Brain microvascular endothelial cell (primary cell): ENCODE results near the gene PPP2R3B.
"Not testable (repeated sequence)": the region's sequence is repeated elsewhere in the genome, so short reads cannot be mapped to it uniquely, and the experiment has no call there.

Source experiments
- DNase-seq: peaks from one replicate; pipeline ENCODE4 v3.0.0-alpha.2; 2020
- H3K27ac ChIP-seq: fragments of 250-450 bp; sonication (Bioruptor Pico); 2 replicates; pipeline ENCODE4 v1.5.1; 2020; ENCODE audit warnings: mild to moderate bottlenecking, moderate library complexity
- H3K27me3 ChIP-seq: fragments of 250-450 bp; sonication (Bioruptor Pico); replicated peaks from 2 replicates; pipeline ENCODE4 v1.5.1; 2020; ENCODE audit warnings: mild to moderate bottlenecking
- H3K36me3 ChIP-seq: fragments of 250-450 bp; sonication (Bioruptor Pico); replicated peaks from 2 replicates; pipeline ENCODE4 v1.5.1; 2020; ENCODE audit warnings: mild to moderate bottlenecking
- H3K4me3 ChIP-seq: 2 replicates; pipeline ENCODE4 v1.5.1; 2011; ENCODE audit warnings: low read depth, mild to moderate bottlenecking, control low read depth, low read length, moderate library complexity
- CTCF ChIP-seq: IDR thresholded peaks from 2 replicates; pipeline ENCODE4 v1.5.1; 2011; ENCODE audit warnings: low read depth, mild to moderate bottlenecking, moderate library complexity, low read length, control low read depth, inconsistent platforms; ENCODE audit errors: missing control alignments
- in situ Hi-C: cut with HindIII; loops from 2 replicates; pipeline ENCODE4 v1.10.0; 2017; ENCODE audit warnings: low sequenced_read_pairs, low pct_ligation_motif_present

The PPP2R3B gene

DNA sequence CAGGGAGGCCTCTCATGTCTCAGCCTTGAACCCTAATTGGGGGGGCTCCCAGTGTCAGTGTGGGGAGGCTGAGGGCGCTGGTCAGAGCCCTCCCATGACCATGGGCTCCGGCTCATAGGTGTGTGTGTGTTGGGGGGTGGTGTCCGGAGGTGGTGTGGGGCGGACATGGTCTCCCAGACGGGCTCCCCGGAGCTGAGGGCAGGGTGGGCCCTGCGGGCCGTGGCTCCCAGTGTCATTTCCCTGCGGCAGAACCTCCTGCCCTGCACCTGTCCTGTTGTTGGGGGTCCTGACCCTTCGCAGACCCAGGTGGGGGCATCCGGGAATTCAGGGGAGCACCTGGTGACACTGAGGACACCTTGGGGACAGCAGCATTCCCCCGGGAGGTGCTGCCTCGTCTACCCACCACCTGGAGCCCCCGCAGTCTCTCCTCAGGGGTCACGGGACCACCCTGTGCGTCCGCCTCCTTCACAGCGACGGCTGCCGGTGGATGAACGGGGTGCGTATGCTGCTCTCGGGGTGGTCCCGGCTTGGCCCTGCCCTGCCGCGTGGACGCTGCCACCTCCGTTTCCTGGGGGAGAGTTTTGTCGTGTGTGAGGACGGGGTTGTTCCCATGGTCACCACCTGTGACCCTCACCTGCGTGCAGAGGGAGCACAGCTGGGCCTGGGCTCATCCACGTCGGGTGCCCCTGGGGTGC is 53.6 kb downstream of the PPP2R3B start:
- Histone ChIP-seq H3K27ac (no peak overlapping the region), H3K27me3 (no peaks in the 10 kb centered on the region), H3K4me3 (no peak overlapping the region), H3K36me3 (no peaks in the 10 kb centered on the region)
- no peak for TF ChIP-seq CTCF
- no peak for DNase-seq
- in situ Hi-C loops, result no loop called here

GRCh38 chrX:332496-332860 is 54.2 kb downstream of the PPP2R3B start:
- H3K4me3 ChIP-seq, result no peak overlapping the region
- H3K36me3 ChIP-seq, result no peaks in the 10 kb centered on the region
- no peak for DNase-seq
- in situ Hi-C loops, result no loop called here
- TF ChIP-seq CTCF, result no peak
- H3K27ac ChIP-seq, result no peak overlapping the region
- H3K27me3 ChIP-seq, result no peaks in the 10 kb centered on the region

DNA sequence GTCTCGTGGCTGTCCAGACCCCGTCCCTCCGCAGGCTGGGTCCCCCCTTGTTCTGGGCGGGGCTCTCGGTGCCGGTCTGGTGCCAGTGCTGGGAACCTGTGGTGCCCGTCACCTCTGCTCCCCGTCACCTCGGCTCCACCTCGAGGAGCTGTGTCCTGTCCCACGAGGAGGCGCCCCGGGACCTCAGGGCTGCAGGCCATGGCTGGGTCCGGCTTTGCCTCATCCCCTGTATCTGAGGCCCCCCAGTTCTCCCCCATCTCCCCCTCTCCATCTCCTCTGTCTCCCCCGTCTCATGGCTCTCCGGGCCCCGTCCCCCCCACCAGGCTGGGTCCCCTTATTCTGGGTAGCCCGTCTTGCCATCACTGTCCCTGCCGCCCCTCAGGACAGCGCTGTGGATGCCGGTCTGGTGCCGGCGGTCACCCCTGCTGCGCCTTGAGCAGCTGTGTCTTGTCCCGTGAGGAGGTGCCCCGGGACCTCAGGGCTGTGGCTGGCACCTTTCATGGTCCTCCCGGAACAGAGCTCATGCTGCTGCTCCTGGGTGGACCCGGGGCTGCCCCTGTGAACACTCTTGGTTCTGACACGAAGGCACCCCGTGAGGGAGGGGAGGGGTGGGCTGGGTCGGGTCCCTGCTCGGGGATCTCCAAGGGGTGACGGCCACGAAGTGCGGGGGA is 54.7 kb downstream of the PPP2R3B start:
- no peak for DNase-seq
- no peaks in the 10 kb centered on the region for H3K36me3 ChIP-seq
- H3K4me3 ChIP-seq, result peak overlapping the region; percentile 26
- in situ Hi-C loops, result no loop called here
- H3K27ac ChIP-seq, result no peak overlapping the region
- H3K27me3 ChIP-seq, result no peaks in the 10 kb centered on the region
- TF ChIP-seq CTCF, result no peak

GRCh38 chrX:331151-331824 is 55.4 kb downstream of the PPP2R3B start:
- Histone ChIP-seq H3K27ac (no peak overlapping the region), H3K27me3 (no peaks in the 10 kb centered on the region), H3K36me3 (no peaks in the 10 kb centered on the region), H3K4me3 (peak overlapping the region; percentile 26)
- in situ Hi-C loops, result no loop called here
- no peak for TF ChIP-seq CTCF
- peak; percentile 35 for DNase-seq

DNA sequence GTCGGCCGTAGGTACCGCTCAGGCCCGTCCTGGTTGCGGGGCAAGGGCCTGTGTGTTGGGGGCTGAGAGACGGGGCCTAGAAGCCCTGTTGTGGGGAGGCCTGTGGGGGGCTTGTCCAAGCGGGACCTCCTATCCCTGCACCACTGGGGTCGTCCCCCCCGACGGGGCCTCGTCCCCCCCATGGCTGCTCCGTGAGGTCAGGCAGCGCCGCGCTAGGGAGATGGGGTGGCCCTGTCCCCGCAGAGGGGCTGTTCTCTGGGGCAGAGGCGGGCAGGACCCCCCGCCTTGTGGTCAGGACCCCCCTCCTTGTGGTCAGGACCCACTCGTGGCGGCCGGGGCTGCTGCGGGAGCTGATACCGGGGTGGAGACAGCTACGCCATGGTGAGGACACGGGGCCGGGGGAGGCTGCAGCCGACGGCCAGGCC is 56.0 kb downstream of the PPP2R3B start:
- no peak for TF ChIP-seq CTCF
- H3K27ac ChIP-seq, result no peak overlapping the region
- H3K36me3 ChIP-seq, result no peaks in the 10 kb centered on the region
- no peaks in the 10 kb centered on the region for H3K27me3 ChIP-seq
- H3K4me3 ChIP-seq, result no peak overlapping the region
- no peak for DNase-seq
- in situ Hi-C loops, result no loop called here

- DNase-seq, H3K36me3 ChIP-seq, H3K4me3 ChIP-seq, in situ Hi-C loops, H3K27me3 ChIP-seq, H3K27ac ChIP-seq: not testable (repeated sequence)
These were observed 56.5 kb downstream of the PPP2R3B start for GRCh38 chrX:330141-330725.
